Mucosa of rectum (tissue), 2 donors: ENCODE measurements around the gene CACUL1.
"Not testable (repeated sequence)": the region's sequence is repeated elsewhere in the genome, so short reads cannot be mapped to it uniquely, and the experiment has no call there.

Experiments used
- H3K27ac ChIP-seq, 2 donors: one replicate each; pipeline ENCODE4 v1.7.0; 2013; ENCODE audit warnings: inconsistent platforms in 2 of 2, low read depth in 2 of 2, low read length in 2 of 2
- H3K27me3 ChIP-seq, 2 donors: one replicate each; pipeline ENCODE4 v1.7.0; 2013; ENCODE audit warnings: low read length in 2 of 2; ENCODE audit not compliant: control insufficient read depth in 2 of 2, insufficient read depth in 2 of 2
- H3K36me3 ChIP-seq, 2 donors: one replicate each; pipeline ENCODE4 v1.7.0; 2013; ENCODE audit warnings: low read length in 2 of 2; ENCODE audit not compliant: control insufficient read depth in 2 of 2, insufficient read depth in 2 of 2
- H3K4me1 ChIP-seq, 2 donors: one replicate each; pipeline ENCODE4 v1.7.0; 2013; ENCODE audit warnings: low read length in 2 of 2, mild to moderate bottlenecking in 1 of 2; ENCODE audit not compliant: control insufficient read depth in 2 of 2, insufficient read depth in 2 of 2
- H3K4me3 ChIP-seq, 2 donors: one replicate each; pipeline ENCODE4 v1.7.0; 2013; ENCODE audit warnings: low read length in 2 of 2
- H3K9ac ChIP-seq, 2 donors: one replicate each; pipeline ENCODE4 v1.7.0; 2013; ENCODE audit warnings: low read length in 2 of 2, low read depth in 1 of 2, mild to moderate bottlenecking in 1 of 2
- H3K9me3 ChIP-seq, 2 donors: one replicate each; pipeline ENCODE4 v1.7.0; 2013; ENCODE audit warnings: low read length in 2 of 2; ENCODE audit not compliant: control insufficient read depth in 2 of 2
- donor health status: healthy.
- donor health status: Normal muscosa, but diverticular disease.

CACUL1 gene

DNA sequence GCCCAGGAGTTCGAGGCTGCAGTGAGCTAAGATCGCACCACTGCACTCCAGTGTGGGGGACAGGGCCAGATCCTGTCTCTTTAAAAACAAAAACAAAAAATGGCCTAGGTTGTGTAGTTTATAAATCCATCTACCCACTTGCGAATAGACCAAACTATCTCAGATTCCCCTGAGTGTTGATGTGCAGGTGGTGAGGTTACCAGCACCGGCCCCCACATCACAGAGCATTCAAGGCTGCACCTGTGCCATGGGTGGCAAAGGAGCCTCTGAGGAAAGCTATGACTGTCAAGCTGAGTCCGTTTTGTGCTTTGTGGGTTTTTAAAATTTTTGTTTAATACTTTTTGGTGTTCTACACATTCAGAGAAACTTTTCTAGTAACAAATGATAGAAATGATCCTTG is 30.8 kb upstream of the CACUL1 start:
- Histone ChIP-seq H3K4me3 (no peak overlapping the region), H3K27me3 (no peaks in the 10 kb centered on the region), H3K9me3 (no peaks in the 10 kb centered on the region), H3K4me1 (no peaks in the 10 kb centered on the region), H3K36me3 (no peaks in the 10 kb centered on the region), H3K27ac (no peak overlapping the region), H3K9ac (no peak overlapping the region)

DNA sequence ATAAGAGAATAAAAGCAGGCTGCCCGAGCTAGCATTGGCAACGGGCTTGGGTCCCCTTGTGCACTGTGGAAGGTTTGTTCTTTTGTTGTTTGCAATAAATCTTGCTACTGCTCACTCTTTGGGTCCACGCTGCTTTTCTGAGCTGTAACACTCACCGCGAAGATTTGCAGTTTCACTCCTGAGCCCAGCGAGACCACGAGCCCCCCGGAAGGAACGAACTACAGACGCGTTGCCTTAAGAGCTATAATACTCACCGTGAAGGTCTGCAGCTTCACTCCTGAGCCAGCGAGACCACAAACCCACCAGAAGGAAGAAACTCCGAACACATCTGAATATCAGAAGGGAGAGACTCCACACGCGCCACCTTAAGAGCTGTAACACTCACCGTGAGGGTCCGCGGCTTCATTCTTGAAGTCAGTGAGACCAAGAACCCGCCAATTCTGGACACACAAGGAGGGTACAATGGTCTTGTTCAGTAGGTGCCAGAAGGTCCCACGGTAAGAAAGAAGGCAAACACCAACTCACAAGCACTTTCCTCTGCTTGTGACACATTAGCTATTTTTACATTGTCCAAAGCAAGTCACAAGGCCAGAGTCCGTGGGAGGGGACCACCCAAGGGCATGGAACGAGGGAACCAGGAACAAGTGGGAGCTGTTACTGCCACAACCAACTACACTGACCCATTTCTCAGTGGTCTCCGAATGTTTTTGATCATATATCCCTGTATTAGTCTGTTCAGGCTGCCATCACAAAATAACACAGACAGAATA is 29.2 kb upstream of the CACUL1 start:
- no peaks in the 10 kb centered on the region for H3K9me3 ChIP-seq
- no peak overlapping the region for H3K4me3 ChIP-seq
- no peaks in the 10 kb centered on the region for H3K27me3 ChIP-seq
- no peak overlapping the region for H3K27ac ChIP-seq
- no peaks in the 10 kb centered on the region for H3K4me1 ChIP-seq
- H3K9ac ChIP-seq: no peak overlapping the region
- H3K36me3 ChIP-seq: no peaks in the 10 kb centered on the region

DNA sequence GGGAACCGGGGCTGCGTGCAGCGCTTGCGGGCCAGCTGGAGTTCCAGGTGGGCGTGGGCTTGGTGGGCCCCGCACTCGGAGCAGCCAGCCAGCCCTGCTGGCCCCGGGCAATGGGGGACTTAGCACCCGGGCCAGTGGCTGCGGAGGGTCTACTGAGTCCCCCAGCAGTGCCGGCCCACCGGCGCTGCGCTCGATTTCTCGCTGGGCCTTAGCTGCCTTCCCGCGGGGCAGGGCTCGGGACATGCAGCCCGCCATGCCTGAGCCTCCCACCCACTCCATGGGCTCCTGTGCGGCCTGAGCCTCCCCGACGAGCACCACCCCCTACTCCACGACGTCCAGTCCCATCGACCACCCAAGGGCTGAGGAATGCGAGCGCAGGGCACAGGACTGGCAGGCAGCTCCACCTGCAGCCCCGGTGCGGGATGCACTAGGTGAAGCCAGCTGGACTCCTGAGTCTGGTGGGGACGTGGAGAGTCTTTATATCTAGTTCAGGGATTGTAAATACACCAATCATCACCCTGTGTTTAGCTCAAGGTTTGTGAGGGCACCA is 28.2 kb upstream of the CACUL1 start:
- H3K27ac ChIP-seq, H3K9ac ChIP-seq, H3K4me3 ChIP-seq, H3K9me3 ChIP-seq, H3K4me1 ChIP-seq, H3K27me3 ChIP-seq, H3K36me3 ChIP-seq: not testable (repeated sequence)

DNA sequence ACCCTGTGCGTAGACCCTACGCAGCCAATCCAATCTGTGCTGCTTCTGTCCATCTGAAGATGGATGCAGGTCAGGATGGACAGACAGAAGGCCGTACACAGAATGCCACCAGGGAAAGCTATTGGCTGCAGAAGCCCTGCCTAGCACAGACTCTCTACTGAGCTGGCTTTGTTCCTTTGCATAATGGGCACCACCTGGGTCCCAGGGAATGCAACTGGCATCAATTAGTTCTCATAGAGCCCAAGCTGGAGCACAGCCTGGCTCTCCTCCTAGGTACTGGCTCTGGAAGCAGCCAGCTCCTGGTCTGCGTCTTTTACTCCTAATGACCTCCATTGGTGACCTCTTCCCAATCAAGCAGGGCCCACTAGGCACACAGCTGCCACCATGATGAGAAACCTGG is 26.8 kb upstream of the CACUL1 start:
- Histone ChIP-seq H3K27me3 (no peaks in the 10 kb centered on the region), H3K36me3 (no peaks in the 10 kb centered on the region), H3K9me3 (no peaks in the 10 kb centered on the region), H3K27ac (no peak overlapping the region), H3K4me3 (no peak overlapping the region), H3K4me1 (no peaks in the 10 kb centered on the region), H3K9ac (no peak overlapping the region)

DNA sequence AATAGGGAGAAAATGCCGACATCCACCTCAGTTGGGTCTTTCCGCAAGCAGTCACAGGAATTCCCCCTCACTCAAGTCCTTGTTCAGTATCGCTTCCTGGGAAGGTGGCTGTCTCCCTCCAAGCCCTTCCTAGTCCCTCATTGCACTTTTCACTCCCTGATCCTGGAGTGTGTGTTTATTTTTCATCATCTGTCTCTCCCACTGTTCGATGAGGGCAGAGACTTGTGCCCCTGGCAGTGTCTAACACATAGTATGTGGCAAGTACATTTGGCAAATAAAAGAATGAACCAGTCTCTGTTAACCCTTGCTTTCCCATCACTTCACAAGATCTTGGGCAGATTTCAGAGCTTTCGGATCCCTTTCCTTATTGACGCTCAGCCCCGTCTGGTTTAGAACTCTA is 24.0 kb upstream of the CACUL1 start:
- no peak overlapping the region for H3K4me3 ChIP-seq
- H3K9ac ChIP-seq: no peak overlapping the region
- no peaks in the 10 kb centered on the region for H3K27me3 ChIP-seq
- no peaks in the 10 kb centered on the region for H3K9me3 ChIP-seq
- H3K4me1 ChIP-seq: no peaks in the 10 kb centered on the region
- H3K27ac ChIP-seq: no peak overlapping the region
- no peaks in the 10 kb centered on the region for H3K36me3 ChIP-seq

DNA sequence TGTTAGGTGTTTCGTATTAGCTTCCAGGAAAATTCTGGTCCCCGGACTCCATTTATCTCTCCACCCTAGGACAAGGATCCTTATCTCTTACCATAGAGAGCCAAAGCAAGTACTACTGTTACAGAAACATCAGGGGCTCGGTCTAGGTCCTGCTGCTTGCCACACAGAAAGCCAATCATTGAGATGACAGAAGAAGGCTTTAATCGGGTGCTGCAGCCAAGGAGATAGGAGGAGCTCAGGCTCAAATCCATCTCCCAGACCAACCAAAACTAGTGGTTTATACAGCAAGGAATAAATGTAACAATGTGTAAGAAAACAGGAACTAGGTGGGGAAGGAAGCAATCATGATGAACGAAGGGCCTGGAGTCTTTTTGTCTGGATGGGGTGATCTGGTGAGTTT is 22.2 kb upstream of the CACUL1 start:
- H3K36me3 ChIP-seq: no peaks in the 10 kb centered on the region
- H3K27me3 ChIP-seq: no peaks in the 10 kb centered on the region
- no peaks in the 10 kb centered on the region for H3K4me1 ChIP-seq
- H3K27ac ChIP-seq: no peak overlapping the region
- no peak overlapping the region for H3K4me3 ChIP-seq
- no peaks in the 10 kb centered on the region for H3K9me3 ChIP-seq
- H3K9ac ChIP-seq: no peak overlapping the region

DNA sequence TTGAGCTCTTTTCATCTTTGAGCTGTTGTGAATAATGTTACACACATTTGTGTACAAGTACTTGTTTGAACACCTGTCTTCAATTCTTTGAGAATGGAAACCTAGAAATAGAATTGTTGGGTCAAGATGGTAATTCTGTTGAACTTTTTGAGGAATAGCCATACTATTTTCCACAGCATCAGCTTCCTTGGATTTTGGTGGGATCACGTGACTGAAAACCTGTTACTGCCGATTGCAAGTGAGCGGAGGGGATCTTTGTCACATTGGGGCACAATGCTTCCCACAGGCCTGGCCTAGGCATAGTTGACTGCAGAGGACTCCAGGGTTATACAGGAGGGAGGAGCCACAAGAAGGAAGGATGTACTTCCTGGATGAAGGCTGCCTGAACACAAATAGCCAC is 21.3 kb upstream of the CACUL1 start:
- Histone ChIP-seq H3K4me1 (no peaks in the 10 kb centered on the region), H3K9ac (no peak overlapping the region), H3K27ac (no peak overlapping the region), H3K4me3 (no peak overlapping the region), H3K9me3 (no peaks in the 10 kb centered on the region), H3K27me3 (no peaks in the 10 kb centered on the region), H3K36me3 (no peaks in the 10 kb centered on the region)

DNA sequence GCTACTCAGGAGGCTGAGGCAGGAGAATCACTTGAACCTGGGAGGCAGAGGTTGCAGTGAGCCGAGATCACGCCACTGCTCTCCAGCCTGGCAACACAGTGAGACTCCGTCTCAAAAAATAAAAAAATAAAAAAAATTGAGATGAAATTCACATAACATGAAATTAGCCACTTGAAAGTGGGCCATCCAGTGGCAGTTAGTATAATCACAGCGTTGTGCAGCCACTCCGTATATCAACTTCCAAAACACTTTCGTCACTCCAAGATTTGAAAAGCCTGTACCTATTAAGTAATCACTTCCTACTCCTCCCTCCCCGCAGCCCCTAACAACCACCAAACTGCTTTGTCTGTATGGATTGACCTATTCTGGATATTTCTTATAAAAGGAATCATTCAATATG is 20.7 kb upstream of the CACUL1 start:
- no peak overlapping the region for H3K4me3 ChIP-seq
- H3K27ac ChIP-seq: no peak overlapping the region
- no peaks in the 10 kb centered on the region for H3K4me1 ChIP-seq
- H3K36me3 ChIP-seq: no peaks in the 10 kb centered on the region
- H3K27me3 ChIP-seq: no peaks in the 10 kb centered on the region
- H3K9ac ChIP-seq: no peak overlapping the region
- H3K9me3 ChIP-seq: no peaks in the 10 kb centered on the region

DNA sequence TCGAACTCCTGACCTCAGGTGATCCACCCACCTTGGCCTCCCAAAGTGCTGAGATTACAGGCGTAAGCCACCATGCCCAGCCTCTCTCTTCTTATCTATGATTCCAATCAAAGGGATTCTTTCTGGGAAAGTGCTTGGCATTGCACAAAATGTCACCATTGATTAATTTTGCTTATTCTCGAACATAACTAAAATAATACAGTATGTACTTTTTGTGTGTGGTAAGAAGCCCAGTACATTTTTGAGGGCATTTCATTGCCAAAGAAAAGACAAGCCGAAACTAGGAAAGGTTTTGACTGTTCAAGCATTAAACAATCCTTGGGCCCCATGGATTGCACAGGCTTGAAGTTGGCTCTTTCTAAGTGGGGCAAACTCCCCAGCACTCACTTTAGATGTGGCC is 18.3 kb upstream of the CACUL1 start:
- no peak overlapping the region for H3K4me3 ChIP-seq
- no peaks in the 10 kb centered on the region for H3K9me3 ChIP-seq
- no peaks in the 10 kb centered on the region for H3K27me3 ChIP-seq
- no peaks in the 10 kb centered on the region for H3K4me1 ChIP-seq
- H3K27ac ChIP-seq: no peak overlapping the region
- H3K36me3 ChIP-seq: no peaks in the 10 kb centered on the region
- H3K9ac ChIP-seq: no peak overlapping the region

DNA sequence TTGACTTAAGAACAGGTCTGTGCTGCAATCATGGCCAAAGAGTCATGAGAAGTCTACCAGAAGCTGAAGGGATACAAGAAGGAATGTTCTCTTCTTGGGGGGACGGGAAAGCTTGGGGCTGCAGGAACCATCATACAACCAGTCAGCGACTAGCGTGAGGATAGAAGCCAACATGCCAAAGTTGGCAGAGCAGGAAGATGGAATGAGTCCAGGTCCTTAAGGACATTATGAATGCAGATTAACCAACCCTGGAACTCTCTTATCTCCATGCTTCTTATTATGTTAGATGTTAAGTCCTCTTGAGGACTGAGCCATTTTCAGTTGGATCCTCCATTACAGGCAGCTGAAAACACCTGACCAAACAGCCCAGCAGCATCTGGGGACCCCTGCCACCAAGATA is 17.2 kb upstream of the CACUL1 start:
- Histone ChIP-seq H3K36me3 (no peaks in the 10 kb centered on the region), H3K27ac (no peak overlapping the region), H3K27me3 (no peaks in the 10 kb centered on the region), H3K4me3 (no peak overlapping the region), H3K4me1 (no peaks in the 10 kb centered on the region), H3K9me3 (no peaks in the 10 kb centered on the region), H3K9ac (no peak overlapping the region)
